Measurements from ENCODE around the gene NSUN3. TPM values are rescaled to one million over a fixed set of nuclear protein-coding genes. Genes with fewer than 3 reads are reported as not detected.

NSUN3 gene
- total and polyA plus RNA-seq, 11 donors = 2.9 to 11.2 (median 7.2) TPM

GRCh38 chr3:94066506-94067500 is 3.9 kb downstream of the NSUN3 start:
- WGBS, 4 donors = 59 to 73% (median 69%) methylated on average over 6 of the region's 6 CpGs
- Histone ChIP-seq H3K27me3 (no peaks in the 10 kb centered on the region), H3K9me3 (peaks cover 0 to 5% (median 0%) of the 10 kb centered on the region in 12 donors), H3K4me3 (no peak overlapping the region), H3K4me1 (peaks cover 3 to 44% (median 21%) of the 10 kb centered on the region in 12 donors), H3K27ac (no peak overlapping the region), H3K36me3 (peaks cover 0 to 22% (median 3%) of the 10 kb centered on the region in 9 donors)
- ATAC-seq (no peak), DNase-seq (no peak)
- intact Hi-C loops (cut with DNase I) = loop anchor here in 8 of 10 donors (5.0 to 10.0 kb wide), 4 partner anchors 65 to 162 kb away; no protein-coding TSS in a partner anchor
- no peak for TF ChIP-seq POLR2A (IDR thresholded peaks at IDR 0.05)
- TF ChIP-seq, protein P1, sequence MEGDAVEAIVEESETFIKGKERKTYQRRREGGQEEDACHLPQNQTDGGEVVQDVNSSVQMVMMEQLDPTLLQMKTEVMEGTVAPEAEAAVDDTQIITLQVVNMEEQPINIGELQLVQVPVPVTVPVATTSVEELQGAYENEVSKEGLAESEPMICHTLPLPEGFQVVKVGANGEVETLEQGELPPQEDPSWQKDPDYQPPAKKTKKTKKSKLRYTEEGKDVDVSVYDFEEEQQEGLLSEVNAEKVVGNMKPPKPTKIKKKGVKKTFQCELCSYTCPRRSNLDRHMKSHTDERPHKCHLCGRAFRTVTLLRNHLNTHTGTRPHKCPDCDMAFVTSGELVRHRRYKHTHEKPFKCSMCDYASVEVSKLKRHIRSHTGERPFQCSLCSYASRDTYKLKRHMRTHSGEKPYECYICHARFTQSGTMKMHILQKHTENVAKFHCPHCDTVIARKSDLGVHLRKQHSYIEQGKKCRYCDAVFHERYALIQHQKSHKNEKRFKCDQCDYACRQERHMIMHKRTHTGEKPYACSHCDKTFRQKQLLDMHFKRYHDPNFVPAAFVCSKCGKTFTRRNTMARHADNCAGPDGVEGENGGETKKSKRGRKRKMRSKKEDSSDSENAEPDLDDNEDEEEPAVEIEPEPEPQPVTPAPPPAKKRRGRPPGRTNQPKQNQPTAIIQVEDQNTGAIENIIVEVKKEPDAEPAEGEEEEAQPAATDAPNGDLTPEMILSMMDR (IDR thresholded peaks at IDR 0.05) = no peak

DNA sequence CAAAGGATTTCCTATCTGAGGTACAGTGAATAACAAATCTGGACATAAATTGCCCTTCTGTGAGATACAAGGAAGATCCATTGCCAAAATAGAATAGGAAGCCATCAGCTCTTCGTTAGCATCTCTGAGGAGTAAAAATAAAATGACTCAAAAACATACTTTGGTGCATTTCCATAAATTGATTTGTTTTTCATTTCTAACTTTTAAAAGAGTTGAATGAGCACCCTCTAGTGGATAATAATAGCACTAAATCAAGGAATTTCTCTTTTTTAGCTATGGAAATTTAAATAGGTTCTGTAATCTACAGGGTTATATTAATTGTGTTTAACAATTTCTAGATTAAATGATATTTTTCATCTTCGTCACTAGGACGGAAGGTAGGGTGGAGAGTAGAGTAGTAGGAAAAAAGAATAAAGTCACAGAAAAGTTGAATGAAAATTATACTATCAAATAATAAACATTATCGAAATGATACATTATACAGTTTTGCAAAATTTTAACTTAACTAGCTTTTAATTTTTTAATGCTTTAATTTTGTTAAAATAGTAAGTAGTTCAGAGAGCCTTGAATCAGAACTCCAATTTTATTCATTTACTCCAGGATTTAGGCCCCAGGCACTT is 6.4 kb downstream of the NSUN3 start:
- Histone ChIP-seq H3K9me3 (peaks cover 0 to 10% (median 0%) of the 10 kb centered on the region in 12 donors), H3K4me3 (no peak overlapping the region), H3K27me3 (no peaks in the 10 kb centered on the region), H3K4me1 (peaks cover 0 to 30% (median 7%) of the 10 kb centered on the region in 12 donors), H3K36me3 (peaks cover 0 to 35% (median 5%) of the 10 kb centered on the region in 9 donors), H3K27ac (no peak overlapping the region)
- ATAC-seq = no peak
- intact Hi-C loops (cut with DNase I) = loop anchor here (2.0 to 10.0 kb wide), 6 partner anchors 65 to 165 kb away; no protein-coding TSS in a partner anchor
- no peak for DNase-seq
- 39 to 65% (median 53%) methylated on average over 4 of the region's 4 CpGs for WGBS, 4 donors
- TF ChIP-seq, protein P1 (IDR thresholded peaks at IDR 0.05) = peak; percentile 50 to 80 (median 68)
- no peak for TF ChIP-seq POLR2A (IDR thresholded peaks at IDR 0.05)

- no peak overlapping the region for H3K4me3 ChIP-seq
- peaks cover 0 to 10% (median 0%) of the 10 kb centered on the region in 12 donors for H3K9me3 ChIP-seq
- DNase-seq = no peak
- H3K27me3 ChIP-seq = no peaks in the 10 kb centered on the region
- peaks cover 0 to 35% (median 5%) of the 10 kb centered on the region in 9 donors for H3K36me3 ChIP-seq
- intact Hi-C loops (cut with DNase I) = loop anchor here in 1 of 10 donors (2.0 kb wide), 1 partner anchor 66 kb away; no protein-coding TSS in a partner anchor
- TF ChIP-seq, protein P1 (IDR thresholded peaks at IDR 0.05) = no peak
- TF ChIP-seq POLR2A (IDR thresholded peaks at IDR 0.05) = no peak
- peaks cover 0 to 19% (median 2%) of the 10 kb centered on the region in 12 donors for H3K4me1 ChIP-seq
- H3K27ac ChIP-seq = no peak overlapping the region
- WGBS, 4 donors = 93 to 96% (median 96%) methylated on average over 6 of the region's 6 CpGs
- ATAC-seq = no peak
Observed at GRCh38 chr3:94070341-94070911, 7.6 kb downstream of the NSUN3 start.

All from heart left ventricle (tissue), 16 donors.